Right atrium auricular region (tissue), 2 donors: Measurements from ENCODE around the gene GPR12. TPM values are rescaled to one million over a fixed set of nuclear protein-coding genes. Genes with fewer than 3 reads are reported as not detected.
A peak's percentile ranks its signal among the peaks of the same experiment; 100 is the strongest.

ENCODE experiments used
- DNase-seq: peaks from one replicate; pipeline ENCODE4 v3.0.0-alpha.2; 2019; ENCODE audit warnings: low spot score
- H3K27ac ChIP-seq, 2 donors: fragments of 200-600 bp; sonication (generic); 1 replicate in 1 of 2; 2 replicates in 1 of 2; pipeline ENCODE4 v1.5.1; 2016 to 2019
- H3K27me3 ChIP-seq, 2 donors: fragments of 200-600 bp; sonication (generic); one replicate each; pipeline versions ENCODE4 v1.5.1 to v1.6.0; 2017 to 2019
- H3K36me3 ChIP-seq: fragments of 200-600 bp; sonication (generic); one replicate; pipeline ENCODE4 v1.5.1; 2016
- H3K4me1 ChIP-seq, 2 donors: fragments of 200-600 bp; sonication (generic); one replicate each; pipeline versions ENCODE4 v1.5.1 to v1.6.0; 2017 to 2019
- H3K4me3 ChIP-seq, 2 donors: fragments of 200-600 bp; sonication (generic); 1 replicate in 1 of 2; 2 replicates in 1 of 2; pipeline ENCODE4 v1.5.1; 2017 to 2019; ENCODE audit warnings: mild to moderate bottlenecking in 1 of 2, moderate library complexity in 1 of 2
- H3K9me3 ChIP-seq, 2 donors: fragments of 200-600 bp; sonication (generic); one replicate each; pipeline ENCODE4 v1.5.1; 2019
- total RNA-seq, 2 donors: library from RNA; depleted of rRNA; stranded (reverse); fragments of >200 nt; gene quantifications; one replicate each; pipeline ENCODE4 v1.1.0, GENCODE V29; 2016
- TF ChIP-seq, protein P1 (sequence below), 2 donors: fragments of 200-600 bp; sonication (generic); IDR thresholded peaks; one replicate each; pipeline ENCODE4 v1.5.1; 2019; ENCODE audit warnings: antibody characterized with exemption in 2 of 2

Gene GPR12, protein sequence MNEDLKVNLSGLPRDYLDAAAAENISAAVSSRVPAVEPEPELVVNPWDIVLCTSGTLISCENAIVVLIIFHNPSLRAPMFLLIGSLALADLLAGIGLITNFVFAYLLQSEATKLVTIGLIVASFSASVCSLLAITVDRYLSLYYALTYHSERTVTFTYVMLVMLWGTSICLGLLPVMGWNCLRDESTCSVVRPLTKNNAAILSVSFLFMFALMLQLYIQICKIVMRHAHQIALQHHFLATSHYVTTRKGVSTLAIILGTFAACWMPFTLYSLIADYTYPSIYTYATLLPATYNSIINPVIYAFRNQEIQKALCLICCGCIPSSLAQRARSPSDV
- total RNA-seq: under 1 TPM in 1 of 2 donors, not detected in 1; 0.07 TPM

GRCh38 chr13:26759907-26760831, at the start of gene GPR12:
Gene GPR12 (minus strand): TSS chr13:26760786. CDS start chr13:26759827, 959 bp downstream.
- Histone ChIP-seq H3K27me3 (peaks cover 4% of the 10 kb centered on the region in 2 donors), H3K27ac (no peak within 1 kb of the TSS), H3K4me1 (peaks cover 0 to 11% of the 10 kb centered on the region in 2 donors), H3K4me3 (peak within 1 kb of the TSS; percentile 39 to 52), H3K9me3 (no peaks in the 10 kb centered on the region), H3K36me3 (no peaks in the 10 kb centered on the region)
- no peak for DNase-seq
- TF ChIP-seq, protein P1, sequence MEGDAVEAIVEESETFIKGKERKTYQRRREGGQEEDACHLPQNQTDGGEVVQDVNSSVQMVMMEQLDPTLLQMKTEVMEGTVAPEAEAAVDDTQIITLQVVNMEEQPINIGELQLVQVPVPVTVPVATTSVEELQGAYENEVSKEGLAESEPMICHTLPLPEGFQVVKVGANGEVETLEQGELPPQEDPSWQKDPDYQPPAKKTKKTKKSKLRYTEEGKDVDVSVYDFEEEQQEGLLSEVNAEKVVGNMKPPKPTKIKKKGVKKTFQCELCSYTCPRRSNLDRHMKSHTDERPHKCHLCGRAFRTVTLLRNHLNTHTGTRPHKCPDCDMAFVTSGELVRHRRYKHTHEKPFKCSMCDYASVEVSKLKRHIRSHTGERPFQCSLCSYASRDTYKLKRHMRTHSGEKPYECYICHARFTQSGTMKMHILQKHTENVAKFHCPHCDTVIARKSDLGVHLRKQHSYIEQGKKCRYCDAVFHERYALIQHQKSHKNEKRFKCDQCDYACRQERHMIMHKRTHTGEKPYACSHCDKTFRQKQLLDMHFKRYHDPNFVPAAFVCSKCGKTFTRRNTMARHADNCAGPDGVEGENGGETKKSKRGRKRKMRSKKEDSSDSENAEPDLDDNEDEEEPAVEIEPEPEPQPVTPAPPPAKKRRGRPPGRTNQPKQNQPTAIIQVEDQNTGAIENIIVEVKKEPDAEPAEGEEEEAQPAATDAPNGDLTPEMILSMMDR (IDR thresholded peaks at IDR 0.05): no peak

GRCh38 chr13:26810095-26810494, 49.5 kb upstream of the GPR12 start:
- DNase-seq: no peak
- TF ChIP-seq, protein P1 (IDR thresholded peaks at IDR 0.05): no peak

DNA sequence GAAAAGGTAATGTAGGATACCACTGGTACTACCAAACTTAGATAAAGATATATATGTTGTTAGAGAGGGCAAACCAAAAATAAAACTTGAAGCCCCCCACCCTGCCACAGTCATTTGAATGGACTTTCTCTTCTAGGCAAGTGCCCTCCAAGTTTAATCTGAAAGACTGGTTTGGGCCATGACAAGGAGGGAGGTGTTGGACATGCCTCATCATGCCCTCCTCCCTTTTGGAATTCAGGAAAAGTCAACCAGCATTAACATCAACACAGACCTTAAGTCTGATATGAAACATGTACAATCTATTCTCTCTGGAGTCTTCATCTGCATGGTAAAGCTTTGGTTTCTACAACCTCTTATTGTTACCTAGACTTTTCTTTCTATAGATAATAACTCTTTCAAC, 46.3 kb upstream of the GPR12 start:
- TF ChIP-seq, protein P1 (IDR thresholded peaks at IDR 0.05): no peak
- no peak overlapping the region for H3K4me3 ChIP-seq
- no peak overlapping the region for H3K27ac ChIP-seq
- no peaks in the 10 kb centered on the region for H3K4me1 ChIP-seq
- no peak for DNase-seq
- no peaks in the 10 kb centered on the region for H3K36me3 ChIP-seq
- H3K9me3 ChIP-seq: peaks cover 0 to 16% of the 10 kb centered on the region in 2 donors
- no peaks in the 10 kb centered on the region for H3K27me3 ChIP-seq

More at GRCh38 chr13:26810095-26810494, 49.5 kb upstream of the GPR12 start:
- Histone ChIP-seq H3K4me3 (no peak overlapping the region), H3K4me1 (no peaks in the 10 kb centered on the region), H3K36me3 (no peaks in the 10 kb centered on the region), H3K9me3 (peaks cover 0 to under 1% of the 10 kb centered on the region in 2 donors), H3K27ac (no peak overlapping the region), H3K27me3 (no peaks in the 10 kb centered on the region)

- no peaks in the 10 kb centered on the region for H3K27me3 ChIP-seq
These were observed 27.4 kb upstream of the GPR12 start for GRCh38 chr13:26787961-26788360.

DNA sequence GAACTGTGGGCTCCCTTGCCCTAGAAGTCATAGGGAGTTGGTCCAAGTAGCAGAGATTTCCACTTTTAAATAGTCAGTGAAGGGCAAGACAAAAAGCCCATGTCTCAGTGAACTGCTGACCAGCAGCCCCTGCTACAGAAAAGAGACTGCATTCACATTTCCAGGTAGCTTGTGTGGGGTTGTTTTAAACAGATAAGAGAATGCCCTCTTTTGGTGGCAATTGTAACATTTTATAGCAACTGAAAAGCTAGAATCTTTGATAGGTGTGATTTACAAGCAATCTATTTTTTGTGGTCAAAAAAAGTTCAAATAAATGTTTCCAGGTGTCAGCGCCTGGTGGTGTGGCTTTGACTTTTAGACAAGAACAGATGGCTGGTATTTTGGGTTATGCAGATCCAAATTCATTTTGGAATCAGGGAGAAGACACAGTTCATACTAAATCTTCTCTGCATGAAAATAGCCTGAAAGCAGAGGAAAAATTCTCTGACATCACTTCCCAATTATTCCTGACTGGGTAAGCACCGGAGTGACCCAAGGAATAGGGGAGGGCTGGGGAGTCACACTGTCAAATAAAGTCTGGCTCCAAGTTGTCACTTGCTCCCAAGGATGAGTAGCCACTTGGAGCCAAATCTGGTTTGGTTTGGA, 26.2 kb upstream of the GPR12 start:
- Histone ChIP-seq H3K27ac (no peak overlapping the region), H3K36me3 (no peaks in the 10 kb centered on the region), H3K9me3 (peaks cover 0 to 11% of the 10 kb centered on the region in 2 donors), H3K27me3 (no peaks in the 10 kb centered on the region), H3K4me3 (no peak overlapping the region), H3K4me1 (peaks cover 0 to 12% of the 10 kb centered on the region in 2 donors)
- TF ChIP-seq, protein P1 (IDR thresholded peaks at IDR 0.05): no peak
- no peak for DNase-seq

More at GRCh38 chr13:26787961-26788360, 27.4 kb upstream of the GPR12 start:
- no peak overlapping the region for H3K27ac ChIP-seq
- no peak for DNase-seq
- no peak overlapping the region for H3K4me3 ChIP-seq
- H3K36me3 ChIP-seq: no peaks in the 10 kb centered on the region
- TF ChIP-seq, protein P1 (IDR thresholded peaks at IDR 0.05): no peak
- peaks cover 0 to 12% of the 10 kb centered on the region in 2 donors for H3K4me1 ChIP-seq
- H3K9me3 ChIP-seq: peaks cover 0 to under 1% of the 10 kb centered on the region in 2 donors
